GM18502 (cell line): Measurements from ENCODE around the gene COX7A2L.
"Not testable (repeated sequence)": the region's sequence is repeated elsewhere in the genome, so short reads cannot be mapped to it uniquely, and the experiment has no call there.

Experiments used
- ATAC-seq: cut with Tn5 transposase; IDR thresholded peaks from one replicate; pipeline ENCODE4 v1.9.1; 2021; ENCODE audit warnings: mild to moderate bottlenecking; ENCODE audit not compliant: unreplicated experiment, poor library complexity

Gene COX7A2L

DNA sequence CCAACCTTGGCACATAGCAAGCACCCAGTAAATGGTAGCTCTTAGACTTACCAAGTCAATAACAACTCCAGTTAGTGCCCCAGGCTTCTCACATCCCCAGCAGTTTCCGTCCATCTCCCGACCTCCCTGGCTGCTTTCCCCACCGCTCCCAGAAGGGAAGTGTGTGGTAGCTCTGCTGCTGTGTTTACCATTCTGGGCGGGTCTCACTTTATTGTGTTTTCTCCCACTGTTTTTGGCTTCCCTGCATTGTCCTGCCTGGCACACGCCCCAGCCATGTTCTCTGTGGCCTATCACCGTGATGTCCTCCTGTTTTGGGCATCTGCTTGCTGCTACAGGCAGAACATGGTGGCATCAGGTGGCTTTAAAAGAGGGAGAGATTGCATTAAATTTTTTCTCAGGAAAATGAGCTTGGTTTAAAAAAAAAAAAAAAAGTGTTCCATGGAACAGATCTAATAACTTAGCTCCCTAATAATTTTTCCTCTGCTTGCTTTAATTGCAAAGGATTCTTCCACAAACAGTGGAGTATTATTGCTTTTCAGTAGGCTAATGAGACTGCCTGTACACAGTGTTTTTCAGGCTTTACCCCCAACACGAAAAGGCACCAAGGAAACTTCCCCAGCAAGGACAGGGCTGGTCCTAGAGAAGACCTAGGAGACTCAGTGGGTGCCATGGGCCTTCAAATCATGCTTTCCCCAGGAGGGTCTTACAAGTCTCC, 8.0 kb upstream of the COX7A2L start:
- no peak for ATAC-seq

DNA sequence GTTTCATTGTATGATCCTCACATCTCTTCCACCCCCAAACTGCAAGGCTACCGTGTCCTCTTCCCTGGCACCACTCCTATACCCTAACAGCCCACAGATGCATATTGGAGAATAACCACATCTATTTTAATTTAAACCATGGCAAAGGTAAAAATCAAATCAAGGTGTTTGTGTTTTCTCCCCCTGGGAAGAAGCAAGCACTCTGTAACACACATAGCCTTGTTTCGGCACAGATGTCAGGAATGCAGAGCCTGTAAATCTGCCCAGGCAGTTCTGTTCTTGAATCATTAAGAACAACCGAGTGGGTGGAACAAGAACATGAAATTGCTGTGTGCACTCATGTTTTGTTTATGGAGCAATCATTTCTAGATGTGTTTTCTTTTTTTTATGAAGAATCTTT, 6.8 kb upstream of the COX7A2L start:
- ATAC-seq, result no peak

DNA sequence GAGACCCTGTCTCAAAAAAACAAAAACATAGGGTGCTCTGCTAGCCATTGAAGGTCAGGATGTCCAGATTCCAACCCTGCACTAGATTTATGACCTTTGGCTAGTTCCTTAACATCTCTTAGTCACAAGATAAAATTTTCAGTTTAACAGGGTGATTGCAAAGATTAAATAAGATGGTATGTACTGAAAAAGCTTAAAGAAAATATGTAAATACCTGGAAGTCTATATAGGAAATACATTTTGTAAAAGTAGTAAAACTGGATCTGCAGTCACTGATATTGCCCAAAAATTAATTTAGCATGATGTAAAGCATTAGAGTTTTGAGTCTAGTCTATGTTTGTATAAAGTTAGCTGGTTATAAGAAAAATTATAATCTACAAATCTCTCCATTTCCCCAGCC, 5.4 kb upstream of the COX7A2L start:
- ATAC-seq, result no peak

DNA sequence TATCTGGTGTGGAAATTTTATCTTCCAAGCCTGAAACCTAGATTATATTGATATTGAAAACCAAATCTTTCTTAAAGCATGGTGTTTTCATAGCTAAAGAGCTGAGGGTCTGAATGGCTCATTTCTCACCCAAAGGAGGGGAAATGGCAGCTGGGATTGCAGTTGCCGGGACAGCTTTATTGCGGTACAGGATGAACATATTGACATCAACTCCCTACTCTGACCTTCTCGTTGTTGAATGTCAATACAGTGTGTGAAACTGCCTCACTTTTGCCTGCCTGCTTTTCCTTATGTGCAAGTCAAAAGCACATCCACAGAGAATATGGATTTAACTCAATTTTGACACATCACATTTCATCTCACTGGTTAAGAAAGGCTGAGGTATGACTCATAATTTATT, 3.6 kb upstream of the COX7A2L start:
- no peak for ATAC-seq

DNA sequence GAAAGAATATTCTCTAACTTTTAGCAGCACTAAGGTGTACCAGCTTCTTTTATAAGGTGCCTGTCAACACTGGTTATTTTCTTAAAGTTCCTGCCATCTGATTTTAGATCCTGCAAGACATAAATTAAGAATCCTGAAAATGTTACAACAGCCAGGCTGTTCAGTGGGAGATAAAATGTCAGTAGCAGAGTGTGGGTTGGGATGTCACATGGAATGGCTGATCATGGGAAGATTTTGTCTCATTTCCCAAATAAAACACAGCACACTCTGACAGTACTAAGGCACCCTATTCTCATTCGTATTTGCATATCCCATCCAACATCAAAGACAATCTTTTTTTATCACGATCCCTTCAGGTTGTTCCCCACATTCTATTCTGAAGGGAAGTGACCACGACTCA, 2.4 kb upstream of the COX7A2L start:
- ATAC-seq, result no peak

DNA sequence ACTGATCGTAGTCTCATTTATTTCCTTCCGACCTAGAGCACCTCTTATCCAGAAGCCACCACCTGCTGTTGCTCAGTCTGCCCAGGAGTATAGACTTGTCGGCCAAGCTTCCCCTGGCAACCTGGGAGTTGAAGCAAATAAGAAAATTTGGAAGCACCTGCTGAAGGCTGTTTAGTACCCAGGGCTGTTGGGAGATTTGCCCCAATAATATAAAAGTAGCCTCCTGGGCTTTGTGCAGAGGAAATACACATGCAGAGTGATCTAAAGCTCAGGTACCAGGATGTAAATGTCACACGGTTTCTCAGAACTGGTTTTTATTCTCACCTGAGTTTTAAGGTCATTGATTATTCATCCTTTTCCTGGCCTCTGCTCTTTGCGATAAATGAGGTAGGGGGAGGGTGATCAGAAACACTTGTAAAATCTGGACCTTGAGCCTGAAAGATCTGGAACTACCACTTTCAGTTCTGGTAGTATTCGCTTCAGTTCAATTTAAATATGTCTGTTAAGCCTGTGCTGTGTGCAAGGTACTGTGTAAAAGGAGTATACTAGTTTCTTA, 789 bp upstream of the COX7A2L start:
- ATAC-seq, result no peak

DNA sequence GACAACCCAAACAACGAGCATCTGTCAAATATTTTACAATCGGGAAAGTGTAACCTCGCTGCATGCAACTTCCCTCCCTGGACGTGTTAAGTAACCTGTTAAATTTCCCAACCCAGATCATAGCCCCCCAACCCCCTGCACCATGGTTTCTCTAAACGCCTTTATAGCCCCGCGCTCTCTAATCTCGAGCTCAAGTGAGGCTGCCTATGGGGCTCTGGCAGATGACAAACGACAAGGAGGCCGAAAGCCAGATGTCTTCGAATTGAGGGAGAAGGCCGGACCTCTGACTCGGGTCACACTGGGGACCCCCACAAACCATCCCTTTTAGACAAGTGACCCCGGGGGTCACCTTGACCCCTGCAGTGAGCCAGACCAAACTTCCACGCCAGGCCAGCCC, 526 bp downstream of the COX7A2L start:
- ATAC-seq, result no peak

DNA sequence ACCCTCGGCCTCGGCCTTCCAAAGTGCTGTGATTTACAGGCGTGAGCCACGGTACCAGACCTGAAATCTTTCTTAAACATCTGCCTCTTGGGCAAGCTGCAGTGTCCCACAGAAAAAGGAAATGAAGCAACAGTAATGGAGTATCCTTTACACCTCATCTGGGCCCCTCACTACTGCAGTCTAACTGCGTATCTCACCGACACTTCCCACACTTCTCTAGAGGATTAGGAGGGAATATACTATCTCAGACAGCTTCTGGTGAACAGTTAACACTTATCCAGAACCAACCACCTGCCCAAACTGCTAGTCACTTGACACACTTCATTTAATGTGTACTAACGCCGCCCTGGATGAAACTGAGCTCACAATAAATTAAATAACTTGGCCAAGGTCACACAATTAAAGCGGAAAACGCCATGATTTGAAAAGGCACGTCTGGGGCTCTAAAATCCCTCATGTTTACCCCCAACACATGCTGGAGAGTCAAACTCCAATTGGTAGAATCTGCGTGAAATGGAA, 993 bp downstream of the COX7A2L start:
- ATAC-seq, result no peak

DNA sequence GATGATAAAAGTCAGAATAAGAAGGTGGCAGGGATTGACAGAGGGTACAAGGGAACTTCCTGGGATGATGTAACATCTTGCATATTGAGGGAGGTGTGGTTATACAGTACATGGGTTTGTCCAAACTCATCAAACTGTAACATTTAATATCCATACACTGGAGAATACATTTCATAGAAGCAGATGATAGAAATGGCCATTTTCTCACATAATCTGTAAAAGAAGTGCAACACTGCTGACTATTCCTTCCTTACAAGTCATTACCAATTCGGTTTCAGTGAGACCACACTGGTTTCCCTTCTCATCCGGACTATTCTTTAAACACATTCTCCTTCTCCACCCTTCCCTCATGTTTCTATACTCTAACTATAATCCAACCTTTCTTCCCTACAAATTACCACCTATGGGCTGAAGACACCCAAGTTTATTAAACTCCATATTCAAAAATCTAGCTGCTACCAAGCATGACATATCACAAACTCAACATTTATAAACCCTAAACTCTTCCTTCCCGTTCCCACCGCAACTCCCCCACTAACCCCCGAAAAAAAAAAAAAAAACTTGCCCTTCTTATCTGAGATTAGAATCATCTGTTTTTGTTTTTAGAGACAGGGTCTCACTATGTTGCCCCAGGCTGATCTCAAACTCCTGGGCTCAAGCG, 1.6 kb downstream of the COX7A2L start:
- ATAC-seq, result no peak

DNA sequence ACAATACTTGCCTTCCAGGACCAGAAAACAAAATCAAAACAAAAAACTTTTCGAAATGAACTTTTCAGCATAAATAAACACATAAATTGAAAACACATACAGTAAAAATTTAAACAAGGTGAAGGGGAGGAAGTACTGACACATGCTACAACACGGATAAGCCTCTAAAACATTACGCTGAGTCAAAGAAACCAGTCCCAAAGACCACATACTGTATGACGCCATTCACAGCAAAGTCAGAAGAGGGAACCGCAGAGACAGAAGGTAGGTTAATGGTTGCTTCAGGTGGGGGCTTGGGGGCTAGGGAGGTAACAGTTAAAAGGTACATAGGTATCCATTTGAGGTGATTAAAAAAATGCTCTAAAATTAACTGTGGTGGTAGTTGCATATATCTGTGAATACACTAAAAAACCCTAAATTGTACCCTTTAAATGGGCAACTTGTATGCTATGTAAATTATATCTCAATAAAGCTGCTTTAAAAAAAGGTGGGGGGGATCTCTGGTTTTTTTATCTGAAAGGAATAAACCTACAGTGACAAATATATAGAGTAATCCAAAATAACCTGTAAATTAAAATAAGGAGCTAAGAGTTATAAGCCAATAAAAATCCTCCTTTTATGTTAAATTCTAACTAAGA, 7.1 kb downstream of the COX7A2L start:
- ATAC-seq, result no peak

DNA sequence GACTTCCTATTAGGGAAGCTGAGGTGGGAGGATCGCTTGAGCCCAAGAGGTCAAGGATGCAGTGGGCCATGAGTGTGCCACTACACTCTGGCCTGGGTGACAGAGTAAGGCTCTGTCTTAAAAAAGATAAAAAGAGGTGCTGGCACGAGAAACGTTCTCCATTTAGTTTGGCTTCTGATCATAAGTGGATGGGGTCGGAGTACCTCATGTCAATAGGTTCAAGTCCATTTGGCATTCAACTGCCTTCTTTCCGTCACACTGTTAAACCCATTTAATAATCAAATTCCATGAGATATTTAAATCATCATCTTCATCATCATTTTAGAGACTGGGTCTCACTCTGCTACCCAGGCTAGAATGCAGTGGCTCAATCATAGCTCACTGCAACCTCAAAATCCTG, 9.2 kb downstream of the COX7A2L start:
- no peak for ATAC-seq

DNA sequence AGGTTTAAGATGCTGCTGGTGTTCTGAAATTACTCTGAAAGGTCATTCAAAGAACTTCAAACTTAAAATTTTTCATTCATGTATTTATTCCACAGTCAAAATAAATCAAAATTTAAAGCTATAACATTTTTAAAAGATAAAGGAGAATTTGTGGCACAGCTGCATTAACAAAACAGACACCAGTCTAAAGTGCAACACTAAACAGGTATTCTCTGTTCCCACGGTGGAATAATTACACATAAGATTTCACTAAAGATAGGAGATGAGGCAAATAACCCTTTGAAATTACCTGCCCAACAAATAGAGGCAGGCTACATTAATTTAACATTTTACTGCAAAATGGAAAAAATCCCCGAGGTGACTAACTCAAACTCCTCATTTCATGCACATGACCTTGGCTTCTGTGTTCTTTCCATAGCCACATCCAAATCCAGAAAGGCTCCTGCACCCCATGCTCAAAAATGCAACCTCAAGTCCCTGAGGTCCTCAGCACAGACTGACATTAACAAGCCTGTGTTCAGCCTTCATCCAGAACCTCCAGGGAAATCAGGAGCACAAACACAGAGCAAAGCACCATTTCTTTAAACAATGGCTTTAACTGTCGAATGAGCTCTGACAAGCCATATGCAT, 10.5 kb downstream of the COX7A2L start:
- ATAC-seq, result no peak

DNA sequence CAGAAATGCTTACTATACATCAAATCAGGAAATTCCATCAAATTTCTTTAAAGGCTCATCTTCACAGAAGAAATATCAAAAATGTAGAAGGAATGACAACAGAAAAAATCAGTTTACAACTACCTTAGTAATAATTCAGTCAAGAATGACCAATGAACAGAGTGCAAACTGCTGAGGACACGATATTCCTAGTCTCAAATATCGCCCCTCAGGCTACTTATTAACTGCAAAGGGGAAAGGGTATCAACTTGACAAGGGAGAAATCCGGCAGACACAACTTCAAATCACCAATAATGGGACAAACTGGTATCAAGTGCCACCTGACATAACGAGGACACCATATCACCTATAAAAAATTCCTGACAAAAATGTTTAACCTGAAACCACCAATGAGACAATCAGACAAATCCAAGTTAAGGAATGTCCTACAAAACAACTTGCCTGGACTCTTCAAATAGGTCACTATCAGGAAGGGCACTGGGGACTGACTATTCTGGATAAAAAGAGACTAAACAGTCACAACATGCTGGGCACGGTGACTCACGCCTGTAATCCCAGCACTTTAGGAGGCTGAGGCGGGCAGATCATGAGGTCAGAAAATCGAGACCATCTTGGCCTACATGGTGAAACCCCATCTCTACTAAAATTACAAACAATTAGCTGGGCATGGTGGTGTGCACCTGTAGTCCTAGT, 12.8 kb downstream of the COX7A2L start:
- ATAC-seq, result no peak

DNA sequence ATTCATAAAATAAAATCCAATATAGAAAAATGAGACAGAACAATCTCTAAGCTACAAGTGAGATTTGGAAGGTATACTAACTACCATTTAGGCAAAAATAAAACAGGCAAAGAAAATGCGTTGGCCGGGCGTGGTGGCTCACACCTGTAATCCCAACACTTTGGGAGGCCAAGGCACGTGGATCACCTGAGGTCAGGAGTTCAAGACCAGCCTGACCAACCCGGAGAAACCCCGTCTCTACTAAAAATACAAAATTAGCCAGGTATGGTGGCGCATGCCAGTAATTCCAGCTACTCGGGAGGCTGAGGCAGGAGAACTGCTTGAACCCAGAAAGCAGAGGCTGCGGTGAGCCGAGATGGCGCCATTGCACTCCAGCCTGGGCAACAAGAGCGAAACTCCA, 13.5 kb downstream of the COX7A2L start:
- ATAC-seq, result not testable (repeated sequence)

DNA sequence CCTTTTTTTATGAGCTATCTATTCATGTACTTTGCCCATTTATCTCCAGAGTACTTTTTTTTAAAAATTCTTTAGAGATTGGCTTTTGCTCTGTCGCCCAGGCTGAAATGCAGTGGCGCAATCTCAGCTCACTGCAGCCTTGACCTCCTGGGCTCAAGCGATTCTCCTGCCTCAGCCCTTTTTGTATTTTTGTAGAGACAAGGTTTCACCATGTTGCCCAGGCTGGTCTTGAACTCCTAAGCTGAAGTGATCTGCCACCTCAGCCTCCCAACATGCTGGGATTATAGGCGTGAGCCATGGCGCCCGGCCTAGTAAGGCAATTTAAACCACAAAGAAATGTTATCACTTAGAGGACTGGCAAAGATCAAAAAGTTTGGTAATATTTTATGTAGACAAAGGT, 14.2 kb downstream of the COX7A2L start:
- not testable (repeated sequence) for ATAC-seq

DNA sequence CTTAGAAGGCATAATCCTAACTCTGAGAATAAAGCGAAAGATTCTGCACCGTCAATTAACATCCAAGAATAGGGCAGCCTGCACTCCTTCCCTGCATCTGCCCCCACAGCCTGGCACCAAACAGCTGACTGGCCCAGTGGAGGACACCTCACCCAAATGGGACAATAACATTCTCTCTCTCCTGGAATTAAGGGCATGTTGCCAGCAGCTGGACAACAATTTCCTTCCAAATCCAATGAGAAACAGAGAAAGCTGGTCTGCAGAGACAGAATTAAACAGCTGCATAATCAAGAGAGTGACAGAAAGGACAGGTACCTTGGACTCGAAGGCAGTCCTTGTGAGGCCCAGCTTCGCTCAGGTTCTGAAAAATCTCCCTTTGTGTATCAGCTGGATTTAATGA, 15.0 kb downstream of the COX7A2L start:
- no peak for ATAC-seq

DNA sequence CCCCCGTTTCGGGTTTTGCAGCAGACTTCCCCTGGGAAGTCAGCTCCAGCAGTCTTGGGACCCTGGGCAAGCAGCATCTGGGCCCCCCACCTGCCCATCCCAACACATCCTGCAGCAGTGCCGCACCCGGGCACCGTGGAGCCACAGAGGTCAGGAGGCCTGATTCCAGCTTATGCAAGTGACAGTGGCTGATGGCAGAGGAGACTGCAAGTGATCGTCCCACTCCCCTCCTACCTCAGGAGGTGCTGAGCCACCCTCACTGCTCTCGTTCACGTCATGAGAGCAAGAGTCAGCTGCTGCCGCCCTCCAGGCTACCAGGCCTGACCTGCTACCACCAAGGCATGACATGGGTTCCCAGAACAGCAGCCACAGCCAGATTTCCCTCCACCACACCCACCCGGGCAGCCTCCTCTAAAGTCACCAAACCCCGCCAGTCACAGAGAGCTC, 18.2 kb downstream of the COX7A2L start:
- ATAC-seq, result no peak

DNA sequence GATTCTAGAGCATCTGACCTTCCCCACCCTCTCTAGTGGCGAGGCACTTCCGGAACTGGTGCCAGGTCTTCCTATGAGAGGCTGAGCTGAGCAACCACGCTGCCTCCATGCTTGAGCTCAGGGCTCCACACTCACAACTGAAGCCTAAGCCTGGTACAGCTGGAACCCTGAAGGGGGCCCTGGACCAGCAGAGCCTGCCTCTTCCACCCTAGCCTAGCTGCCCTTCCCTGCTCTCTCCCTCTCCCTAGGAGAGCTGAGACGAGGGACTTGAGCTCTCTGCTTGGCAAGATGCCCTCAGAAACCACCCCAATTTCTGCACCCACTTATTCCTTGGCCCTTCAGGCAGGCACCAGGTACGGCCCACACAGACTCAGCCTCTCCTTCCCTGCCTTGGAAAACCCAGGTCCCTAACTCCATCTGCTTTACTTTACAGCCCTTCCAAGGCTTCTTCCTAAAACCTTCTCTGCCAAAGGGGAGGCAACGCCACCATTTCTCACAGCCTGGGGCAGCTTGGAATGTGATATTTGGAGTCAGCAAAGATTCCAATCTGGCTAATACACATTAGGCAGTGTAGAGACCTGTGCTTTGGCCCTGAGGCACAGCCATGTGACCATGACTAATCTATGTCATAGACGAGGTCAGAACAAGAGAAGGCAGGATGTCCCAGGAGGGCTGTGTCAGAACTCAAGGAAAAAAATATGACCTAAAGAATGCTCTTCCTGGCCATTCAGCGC, 18.8 kb downstream of the COX7A2L start:
- ATAC-seq, result peak; percentile 66

DNA sequence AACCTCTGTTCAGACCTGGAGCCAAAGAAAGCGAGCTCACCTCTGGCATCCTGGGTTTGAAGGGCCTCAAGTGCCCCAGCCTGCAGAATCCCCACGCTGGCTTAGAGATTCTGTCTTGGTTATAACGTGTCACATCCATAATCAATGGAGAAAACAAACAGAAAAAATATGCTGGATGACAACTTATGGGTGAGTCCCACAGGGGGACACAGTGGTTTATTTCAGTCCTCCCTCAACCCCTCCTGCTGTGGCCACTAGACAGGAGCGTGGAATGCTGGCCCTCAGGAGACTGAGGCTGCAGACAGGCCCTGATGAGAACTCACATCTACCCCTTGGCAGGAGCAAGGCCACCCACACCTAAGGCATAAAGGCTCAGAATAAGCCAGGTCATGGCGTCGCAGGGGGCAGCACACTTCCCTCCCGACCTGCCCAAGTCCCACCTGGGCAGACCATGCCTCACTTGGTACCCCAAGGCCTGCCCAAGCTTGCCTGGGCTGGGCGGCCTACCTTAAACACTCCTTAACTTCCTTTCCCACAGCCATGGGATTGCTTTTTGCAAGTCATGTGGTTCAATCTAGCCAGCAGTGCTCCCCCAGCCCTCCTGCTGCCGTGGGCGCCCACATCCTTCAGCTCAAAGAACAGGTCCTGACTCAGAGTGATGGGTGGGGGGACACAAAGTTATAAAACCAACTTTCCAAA, 19.9 kb downstream of the COX7A2L start:
- no peak for ATAC-seq
